GM12874 (cell line): Measurements from ENCODE around the gene DTNBP1.

Source experiments
- TF ChIP-seq, protein P1 (sequence below): IDR thresholded peaks from 2 replicates; pipeline ENCODE4 v1.5.1; 2011; ENCODE audit warnings: low read depth, mild to moderate bottlenecking, control low read depth, low read length, moderate library complexity; ENCODE audit not compliant: insufficient read depth

DTNBP1 gene

DNA sequence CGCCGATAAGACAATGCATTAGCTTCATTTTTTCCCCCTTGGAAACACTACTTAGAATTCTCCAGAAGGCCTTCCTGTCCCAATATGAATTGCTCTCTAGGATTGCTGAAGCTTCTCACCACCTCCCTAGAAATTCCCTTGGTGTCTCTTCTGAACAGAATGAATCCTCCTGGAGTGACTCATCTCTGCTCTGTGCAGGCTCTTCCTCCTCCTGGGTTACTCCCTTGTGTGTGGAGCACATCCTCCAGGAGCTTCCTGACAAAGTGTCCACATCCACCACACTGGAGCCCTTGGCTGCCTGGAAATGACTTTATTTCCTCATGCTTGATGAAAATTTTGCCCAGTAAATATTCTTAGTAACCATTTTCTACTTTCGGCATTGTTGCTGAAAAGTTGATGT is 54.4 kb downstream of the DTNBP1 start:
- TF ChIP-seq, protein P1, sequence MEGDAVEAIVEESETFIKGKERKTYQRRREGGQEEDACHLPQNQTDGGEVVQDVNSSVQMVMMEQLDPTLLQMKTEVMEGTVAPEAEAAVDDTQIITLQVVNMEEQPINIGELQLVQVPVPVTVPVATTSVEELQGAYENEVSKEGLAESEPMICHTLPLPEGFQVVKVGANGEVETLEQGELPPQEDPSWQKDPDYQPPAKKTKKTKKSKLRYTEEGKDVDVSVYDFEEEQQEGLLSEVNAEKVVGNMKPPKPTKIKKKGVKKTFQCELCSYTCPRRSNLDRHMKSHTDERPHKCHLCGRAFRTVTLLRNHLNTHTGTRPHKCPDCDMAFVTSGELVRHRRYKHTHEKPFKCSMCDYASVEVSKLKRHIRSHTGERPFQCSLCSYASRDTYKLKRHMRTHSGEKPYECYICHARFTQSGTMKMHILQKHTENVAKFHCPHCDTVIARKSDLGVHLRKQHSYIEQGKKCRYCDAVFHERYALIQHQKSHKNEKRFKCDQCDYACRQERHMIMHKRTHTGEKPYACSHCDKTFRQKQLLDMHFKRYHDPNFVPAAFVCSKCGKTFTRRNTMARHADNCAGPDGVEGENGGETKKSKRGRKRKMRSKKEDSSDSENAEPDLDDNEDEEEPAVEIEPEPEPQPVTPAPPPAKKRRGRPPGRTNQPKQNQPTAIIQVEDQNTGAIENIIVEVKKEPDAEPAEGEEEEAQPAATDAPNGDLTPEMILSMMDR, result no peak

GRCh38 chr6:15607603-15608002 is 55.2 kb downstream of the DTNBP1 start:
- TF ChIP-seq, protein P1, result no peak

GRCh38 chr6:15606347-15606746 is 56.5 kb downstream of the DTNBP1 start:
- TF ChIP-seq, protein P1, result no peak

DNA sequence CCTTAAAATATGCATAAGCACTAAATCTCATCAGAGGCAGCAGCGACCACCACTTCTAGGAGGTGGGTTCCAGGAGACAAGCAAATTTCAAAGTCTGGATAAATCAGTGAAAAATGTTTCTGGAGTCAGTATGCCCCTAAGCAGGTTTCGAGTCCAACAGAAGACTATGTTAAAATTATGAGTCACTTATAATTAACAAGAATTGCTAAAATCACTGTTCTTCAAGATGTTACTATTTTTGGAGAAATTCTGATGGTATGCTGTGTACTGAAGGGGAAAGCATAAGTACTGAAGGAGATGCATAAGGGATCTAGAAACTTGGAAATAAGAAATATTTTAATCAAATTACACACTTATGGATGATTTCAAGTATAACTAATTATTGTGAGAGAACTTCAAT is 58.0 kb downstream of the DTNBP1 start:
- TF ChIP-seq, protein P1, result no peak

- TF ChIP-seq, protein P1, result no peak
Observed at GRCh38 chr6:15602154-15602553, 60.7 kb downstream of the DTNBP1 start.

DNA sequence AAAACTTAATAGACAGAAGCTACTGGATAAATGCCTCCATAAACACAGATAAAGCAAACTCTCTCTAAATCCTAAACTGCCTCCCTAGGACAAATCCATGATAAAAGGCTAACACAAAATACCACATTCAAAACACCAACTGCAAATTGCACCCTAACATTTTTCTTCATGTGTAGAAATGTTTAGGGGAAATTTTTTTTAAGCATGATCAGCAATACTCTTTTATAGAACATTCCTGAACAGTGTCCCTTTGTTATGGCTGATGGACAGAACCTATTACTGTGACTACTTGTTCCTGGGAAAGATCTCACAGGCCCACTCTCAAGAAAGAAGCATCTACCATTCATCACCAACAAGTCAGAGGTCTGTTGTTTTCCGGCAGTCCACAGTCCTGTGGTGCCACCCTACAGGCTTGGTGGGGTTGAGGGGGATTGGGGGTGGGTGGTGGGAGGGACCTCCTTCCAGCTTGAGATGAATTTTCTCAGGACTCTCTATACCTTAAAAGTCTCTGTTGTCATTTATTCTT is 64.5 kb downstream of the DTNBP1 start:
- TF ChIP-seq, protein P1, result no peak

- TF ChIP-seq, protein P1, result no peak
Observed at GRCh38 chr6:15596186-15596896, 66.5 kb downstream of the DTNBP1 start.
